Measurements from ENCODE around the gene ZC3H18.

DNA sequence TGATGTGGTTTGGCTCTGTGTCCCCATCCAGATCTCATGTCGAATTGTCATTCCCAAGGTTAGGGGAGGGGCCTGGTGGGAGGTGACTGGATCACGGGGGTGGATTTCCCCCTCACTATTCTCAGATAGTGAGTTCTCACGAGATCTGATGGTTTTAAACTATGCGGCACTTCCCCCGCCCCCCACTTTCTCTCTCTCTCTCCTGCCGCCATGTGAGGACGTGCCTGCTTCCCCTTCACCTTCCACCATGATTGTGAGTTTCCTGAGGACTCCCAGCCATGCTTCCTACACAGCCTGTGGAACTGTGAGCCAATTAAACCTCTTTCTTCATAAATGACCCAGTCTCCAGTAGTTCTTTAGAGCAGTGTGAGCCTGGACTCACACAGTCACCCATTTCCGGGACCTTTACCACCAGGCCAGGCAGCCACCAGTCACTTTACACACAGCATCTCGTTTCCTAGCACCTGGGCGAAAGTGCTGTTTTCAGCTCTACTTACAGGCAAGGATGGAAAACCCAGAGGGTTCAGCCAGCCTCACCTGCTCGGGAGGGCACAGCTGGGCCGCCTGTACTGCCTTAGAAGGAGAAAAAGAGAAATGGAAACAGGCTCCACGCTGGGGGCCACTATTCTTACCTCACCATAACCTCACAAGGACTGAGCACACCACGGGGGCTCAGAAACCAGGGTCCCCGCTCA is 13.8 kb upstream of the ZC3H18 start:
- TF ChIP-seq, protein P1, sequence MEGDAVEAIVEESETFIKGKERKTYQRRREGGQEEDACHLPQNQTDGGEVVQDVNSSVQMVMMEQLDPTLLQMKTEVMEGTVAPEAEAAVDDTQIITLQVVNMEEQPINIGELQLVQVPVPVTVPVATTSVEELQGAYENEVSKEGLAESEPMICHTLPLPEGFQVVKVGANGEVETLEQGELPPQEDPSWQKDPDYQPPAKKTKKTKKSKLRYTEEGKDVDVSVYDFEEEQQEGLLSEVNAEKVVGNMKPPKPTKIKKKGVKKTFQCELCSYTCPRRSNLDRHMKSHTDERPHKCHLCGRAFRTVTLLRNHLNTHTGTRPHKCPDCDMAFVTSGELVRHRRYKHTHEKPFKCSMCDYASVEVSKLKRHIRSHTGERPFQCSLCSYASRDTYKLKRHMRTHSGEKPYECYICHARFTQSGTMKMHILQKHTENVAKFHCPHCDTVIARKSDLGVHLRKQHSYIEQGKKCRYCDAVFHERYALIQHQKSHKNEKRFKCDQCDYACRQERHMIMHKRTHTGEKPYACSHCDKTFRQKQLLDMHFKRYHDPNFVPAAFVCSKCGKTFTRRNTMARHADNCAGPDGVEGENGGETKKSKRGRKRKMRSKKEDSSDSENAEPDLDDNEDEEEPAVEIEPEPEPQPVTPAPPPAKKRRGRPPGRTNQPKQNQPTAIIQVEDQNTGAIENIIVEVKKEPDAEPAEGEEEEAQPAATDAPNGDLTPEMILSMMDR (conservative IDR thresholded peaks at IDR 0.05; ENCODE audit: low read depth, low read length), result no peak
- TF ChIP-seq, protein P2, sequence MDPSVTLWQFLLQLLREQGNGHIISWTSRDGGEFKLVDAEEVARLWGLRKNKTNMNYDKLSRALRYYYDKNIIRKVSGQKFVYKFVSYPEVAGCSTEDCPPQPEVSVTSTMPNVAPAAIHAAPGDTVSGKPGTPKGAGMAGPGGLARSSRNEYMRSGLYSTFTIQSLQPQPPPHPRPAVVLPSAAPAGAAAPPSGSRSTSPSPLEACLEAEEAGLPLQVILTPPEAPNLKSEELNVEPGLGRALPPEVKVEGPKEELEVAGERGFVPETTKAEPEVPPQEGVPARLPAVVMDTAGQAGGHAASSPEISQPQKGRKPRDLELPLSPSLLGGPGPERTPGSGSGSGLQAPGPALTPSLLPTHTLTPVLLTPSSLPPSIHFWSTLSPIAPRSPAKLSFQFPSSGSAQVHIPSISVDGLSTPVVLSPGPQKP (IDR thresholded peaks at IDR 0.05; ENCODE audit: borderline replicate concordance, low read depth, low read length), result no peak
- no peak for TF ChIP-seq CEBPB (IDR thresholded peaks at IDR 0.05; ENCODE audit: low read depth, low read length)
- no peak for TF ChIP-seq MAFK (IDR thresholded peaks at IDR 0.05; ENCODE audit: low read depth, low read length)
- TF ChIP-seq BHLHE40 (IDR thresholded peaks at IDR 0.05; ENCODE audit: low read depth, low read length), result no peak
- TF ChIP-seq FOS (IDR thresholded peaks at IDR 0.05; ENCODE audit: low read depth, low read length), result no peak
- no peak for TF ChIP-seq POLR2A (IDR thresholded peaks at IDR 0.05; ENCODE audit: low read depth, low read length)
- TF ChIP-seq, protein P3, sequence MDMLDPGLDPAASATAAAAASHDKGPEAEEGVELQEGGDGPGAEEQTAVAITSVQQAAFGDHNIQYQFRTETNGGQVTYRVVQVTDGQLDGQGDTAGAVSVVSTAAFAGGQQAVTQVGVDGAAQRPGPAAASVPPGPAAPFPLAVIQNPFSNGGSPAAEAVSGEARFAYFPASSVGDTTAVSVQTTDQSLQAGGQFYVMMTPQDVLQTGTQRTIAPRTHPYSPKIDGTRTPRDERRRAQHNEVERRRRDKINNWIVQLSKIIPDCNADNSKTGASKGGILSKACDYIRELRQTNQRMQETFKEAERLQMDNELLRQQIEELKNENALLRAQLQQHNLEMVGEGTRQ (IDR thresholded peaks at IDR 0.05; ENCODE audit: low read depth, low read length), result no peak
- no peak for TF ChIP-seq SMC3 (IDR thresholded peaks at IDR 0.05; ENCODE audit: low read depth, low read length)
- TF ChIP-seq RFX5 (IDR thresholded peaks at IDR 0.05; ENCODE audit: low read depth, low read length), result no peak
- no peak for TF ChIP-seq RAD21 (IDR thresholded peaks at IDR 0.05; ENCODE audit: low read length)
- no peak for TF ChIP-seq RCOR1 (IDR thresholded peaks at IDR 0.05; ENCODE audit: insufficient replicate concordance, low read length)
- TF ChIP-seq MXI1 (IDR thresholded peaks at IDR 0.05; ENCODE audit: borderline replicate concordance, low read depth, low read length), result no peak
